A549 (cell line): ENCODE data around the gene MYL12A. TPM values are rescaled to one million over a fixed set of nuclear protein-coding genes. Genes with fewer than 3 reads are reported as not detected.
A peak's percentile ranks its signal among the peaks of the same experiment; 100 is the strongest.

ENCODE experiments used
- ATAC-seq, 2 experiments: fragments of 200-7000 bp in 1 of 2; fragments of >200 bp in 1 of 2; cut with Nextera tagmentation in 1 of 2; cut with Tn5 transposase in 1 of 2; 3 replicates each; pipeline versions ENCODE4 v1.8.0 to v1.9.1; 2018 to 2020; ENCODE audit warnings: mild to moderate bottlenecking in 1 of 2, moderate library complexity in 1 of 2
- CTCF ChIA-PET: fragments of 300-600 bp; sonication (Branson Sonifier 250); formaldehyde crosslinking; extraction: SDS; loops from one replicate; lab custom pipeline; 2021; ENCODE audit warnings: antibody characterized with exemption, inconsistent platforms; lab: Yijun Ruan, JAX
- POLR2A ChIA-PET: fragments of 350-600 bp; formaldehyde crosslinking; extraction: SDS; loops from one replicate; lab custom pipeline; 2021; ENCODE audit warnings: antibody characterized with exemption, inconsistent platforms; lab: Yijun Ruan, JAX
- DNase-seq, 2 experiments: peaks; one replicate each; pipeline versions ENCODE4 v3.0.0 to v3.0.0-alpha.2; 2011 to 2016; ENCODE audit warnings: low read depth in 1 of 2, low spot score in 1 of 2
- FAIRE-seq: peaks from 2 replicates; lab custom pipeline; 2011; peaks lifted over from hg19 to GRCh38; lab: Jason Lieb, UNC
- H3K27ac ChIP-seq, 2 experiments: fragments of >200 bp; sonication (Bioruptor Twin); formaldehyde crosslinking; 3 replicates each; pipeline ENCODE4 v1.5.1; 2016 to 2017
- H3K4me1 ChIP-seq: fragments of >200 bp; sonication (Bioruptor Twin); formaldehyde crosslinking; 3 replicates; pipeline ENCODE4 v1.6.1; 2016
- H3K4me2 ChIP-seq: fragments of >200 bp; sonication (Bioruptor Twin); formaldehyde crosslinking; 3 replicates; pipeline ENCODE4 v1.6.1; 2016
- H3K4me3 ChIP-seq: fragments of >200 bp; sonication (Bioruptor Twin); formaldehyde crosslinking; 3 replicates; pipeline ENCODE4 v1.5.1; 2016
- H3K9me3 ChIP-seq: fragments of >200 bp; sonication (Bioruptor Twin); formaldehyde crosslinking; 3 replicates; pipeline ENCODE4 v1.6.1; 2016
- ATOH8 ChIP-seq: fragments of 250-450 bp; sonication (Bioruptor Pico); IDR thresholded peaks from 2 replicates; pipeline ENCODE4 v1.5.0; 2020; ENCODE audit warnings: low read depth, mild to moderate bottlenecking, moderate library complexity
- CBX8 ChIP-seq: fragments of 200-600 bp; sonication (generic); IDR thresholded peaks from 2 replicates; pipeline ENCODE4 v1.6.1; 2016
- CEBPB ChIP-seq, 2 experiments: fragments of >200 bp in 1 of 2; sonication (Bioruptor Twin) in 1 of 2; formaldehyde crosslinking in 1 of 2; IDR thresholded peaks; 2 replicates each; pipeline ENCODE4 v1.6.1; 2012 to 2016
- CHD4 ChIP-seq: fragments of 200-600 bp; sonication (generic); IDR thresholded peaks from 2 replicates; pipeline ENCODE4 v1.6.1; 2016; ENCODE audit warnings: antibody characterized with exemption, mild to moderate bottlenecking, borderline replicate concordance
- EHF ChIP-seq: fragments of 250-450 bp; sonication (Bioruptor Pico); IDR thresholded peaks from 2 replicates; pipeline ENCODE4 v1.5.0; 2020; ENCODE audit warnings: mild to moderate bottlenecking
- ELK1 ChIP-seq: fragments of 150-350 bp; IDR thresholded peaks from 2 replicates; pipeline ENCODE4 v1.6.1; 2014; ENCODE audit warnings: low read depth, mild to moderate bottlenecking, low read length
- EP300 ChIP-seq, 2 experiments: fragments of >200 bp; sonication (Bioruptor Twin); formaldehyde crosslinking; IDR thresholded peaks; 2 replicates in 1 of 2; 3 replicates in 1 of 2; pipeline ENCODE4 v1.6.1; 2016 to 2017
- ESRRA ChIP-seq: fragments of 150-350 bp; IDR thresholded peaks from 2 replicates; pipeline ENCODE4 v1.6.1; 2014; ENCODE audit warnings: mild to moderate bottlenecking, low read length, borderline replicate concordance
- FOSB ChIP-seq: fragments of 250-450 bp; sonication (Bioruptor Pico); IDR thresholded peaks from 2 replicates; pipeline ENCODE4 v1.5.0; 2020; ENCODE audit warnings: mild to moderate bottlenecking, moderate library complexity
- FOXS1 ChIP-seq: fragments of 250-450 bp; sonication (Bioruptor Pico); IDR thresholded peaks from 2 replicates; pipeline ENCODE4 v1.5.0; 2020; ENCODE audit warnings: mild to moderate bottlenecking, moderate library complexity
- KDM1A ChIP-seq: fragments of 200-600 bp; sonication (generic); IDR thresholded peaks from 2 replicates; pipeline ENCODE4 v1.6.1; 2016; ENCODE audit warnings: low read depth, mild to moderate bottlenecking
- MAFK ChIP-seq: fragments of 450-650 bp; IDR thresholded peaks from 2 replicates; pipeline ENCODE4 v1.6.1; 2014; ENCODE audit not compliant: partially characterized antibody
- MAX ChIP-seq: IDR thresholded peaks from 2 replicates; pipeline ENCODE4 v1.6.1; 2012
- MAZ ChIP-seq: fragments of 150-350 bp; IDR thresholded peaks from 2 replicates; pipeline ENCODE4 v1.6.1; 2014; ENCODE audit warnings: antibody characterized with exemption, low read depth, low read length, borderline replicate concordance
- MYC ChIP-seq: IDR thresholded peaks from 2 replicates; pipeline ENCODE4 v1.6.1; 2012; ENCODE audit warnings: mild to moderate bottlenecking, inconsistent platforms, low read length, improper control_type of control experiment, borderline replicate concordance
- NPAS2 ChIP-seq: fragments of 250-450 bp; sonication (Bioruptor Pico); IDR thresholded peaks from 2 replicates; pipeline ENCODE4 v1.8.0; 2022; ENCODE audit warnings: mild to moderate bottlenecking, moderate library complexity, borderline replicate concordance
- NR3C1 ChIP-seq: fragments of >200 bp; sonication (Bioruptor Twin); formaldehyde crosslinking; IDR thresholded peaks from 3 replicates; pipeline ENCODE4 v1.6.1; 2017
- PHF8 ChIP-seq: fragments of 200-600 bp; sonication (generic); IDR thresholded peaks from 2 replicates; pipeline ENCODE4 v1.6.1; 2016; ENCODE audit warnings: low read depth, mild to moderate bottlenecking, antibody characterized with exemption, moderate library complexity, borderline replicate concordance
- POLR2A ChIP-seq: IDR thresholded peaks from 2 replicates; pipeline ENCODE4 v1.6.1; 2012; ENCODE audit warnings: mild to moderate bottlenecking, low read length
- POLR2AphosphoS2 ChIP-seq: conservative IDR thresholded peaks from 2 replicates; pipeline ENCODE4 v1.6.1; 2012; ENCODE audit warnings: low read length, improper control_type of control experiment, inconsistent platforms
- RCOR1 ChIP-seq: fragments of 150-350 bp; IDR thresholded peaks from 2 replicates; pipeline ENCODE4 v1.6.1; 2014; ENCODE audit warnings: antibody characterized with exemption, low read length, low read depth
- REST ChIP-seq: fragments of 200-600 bp; sonication (generic); IDR thresholded peaks from 2 replicates; pipeline ENCODE4 v1.6.1; 2016; ENCODE audit warnings: antibody characterized with exemption, mild to moderate bottlenecking, moderate library complexity
- RFX5 ChIP-seq: fragments of 450-650 bp; IDR thresholded peaks from 2 replicates; pipeline ENCODE4 v1.7.1; 2014; ENCODE audit warnings: antibody characterized with exemption, mild to moderate bottlenecking, moderate library complexity
- RNF2 ChIP-seq: fragments of 200-600 bp; sonication (generic); IDR thresholded peaks from 2 replicates; pipeline ENCODE4 v1.6.1; 2016; ENCODE audit warnings: low read depth, mild to moderate bottlenecking, antibody characterized with exemption, moderate library complexity, borderline replicate concordance
- SMC3 ChIP-seq: fragments of >200 bp; sonication (Bioruptor Twin); formaldehyde crosslinking; IDR thresholded peaks from 3 replicates; pipeline ENCODE4 v1.6.1; 2018; ENCODE audit warnings: inconsistent platforms
- TFCP2L1 ChIP-seq: fragments of 250-450 bp; sonication (Bioruptor Pico); IDR thresholded peaks from 2 replicates; pipeline ENCODE4 v1.5.0; 2021; ENCODE audit warnings: mild to moderate bottlenecking
- ZC3H11A ChIP-seq: fragments of 450-650 bp; IDR thresholded peaks from 2 replicates; pipeline ENCODE4 v1.6.1; 2014; ENCODE audit warnings: antibody characterized with exemption, mild to moderate bottlenecking
- ZFP36 ChIP-seq: fragments of 450-650 bp; IDR thresholded peaks from 2 replicates; pipeline ENCODE4 v1.6.1; 2014; ENCODE audit warnings: borderline replicate concordance; ENCODE audit not compliant: partially characterized antibody
- ZNF302 ChIP-seq: fragments of 250-450 bp; sonication (Bioruptor Pico); IDR thresholded peaks from 2 replicates; pipeline ENCODE4 v1.9.0; 2021; ENCODE audit warnings: inconsistent platforms, mild to moderate bottlenecking, moderate library complexity
- WGBS: methylation state at CpG from one replicate; pipeline ENCODE4 v1.1.6; 2017; ENCODE audit errors: missing lambda C conversion rate; 5-methylcytosine and 5-hydroxymethylcytosine counted together
- polyA plus RNA-seq, 4 experiments: library from polyadenylated mRNA; depleted of rRNA in 3 of 4; stranded (reverse); fragments of >200 nt; fragmentation: RNase III in 1 of 4; extraction: RNeasy Plus Mini Kit Qiagen cat#74134 plus additional on column Dnase treatment in 1 of 4; gene quantifications; 2 replicates in 3 of 4; 3 replicates in 1 of 4; pipeline ENCODE4 v1.2.3, GENCODE V29; 2011 to 2017

Gene MYL12A
- polyA plus RNA-seq, 2 of the 4 experiments (the other 2 are of a cell fraction) = 510 to 514 TPM

GRCh38 chr18:3199942-3200645, 47.5 kb upstream of the MYL12A start:
- no peak for ATAC-seq
- ChIA-PET CTCF (interaction anchor here (0.8 kb wide), 1 partner anchor 12 kb away, joined by 3 read pairs; no protein-coding TSS in a partner anchor), POLR2A (no interaction called here)
- TF ChIP-seq KDM1A = no peak
- TF ChIP-seq NPAS2 = no peak
- TF ChIP-seq FOXS1 (CRISPR knock-in tag) = no peak
- TF ChIP-seq REST = no peak
- TF ChIP-seq SMC3 = no peak
- no peak for TF ChIP-seq RNF2
- no peak for TF ChIP-seq POLR2A
- TF ChIP-seq EP300 (IDR thresholded peaks at IDR 0.05) = no peak
- no peak for TF ChIP-seq ZNF302 (CRISPR knock-in tag)
- TF ChIP-seq MAX = no peak
- no peak for TF ChIP-seq MYC
- no peak for TF ChIP-seq ELK1
- TF ChIP-seq MAFK = no peak
- no peak for TF ChIP-seq CEBPB (IDR thresholded peaks at IDR 0.05)
- no peak for TF ChIP-seq CHD4
- TF ChIP-seq POLR2AphosphoS2 = no peak
- TF ChIP-seq ZC3H11A = no peak
- TF ChIP-seq TFCP2L1 (CRISPR knock-in tag) = no peak
- no peak for TF ChIP-seq RCOR1
- no peak for TF ChIP-seq ESRRA
- no peak for DNase-seq
- WGBS = 56% methylated on average over 2 of the region's 2 CpGs
- peaks cover 9% of the 10 kb centered on the region; the same call in 2 of the 3 replicates for H3K4me1 ChIP-seq
- peak overlapping the region; percentile 30; the same call in 2 of the 3 replicates for H3K4me2 ChIP-seq
- H3K27ac ChIP-seq = no peak overlapping the region
- H3K9me3 ChIP-seq = peaks cover 11% of the 10 kb centered on the region; the same call in 2 of the 3 replicates
- FAIRE-seq = no peak
- no peak overlapping the region for H3K4me3 ChIP-seq

- no peak for ATAC-seq
- TF ChIP-seq NR3C1 (no peak), NPAS2 (no peak), REST (no peak), RFX5 (no peak), FOSB (no peak), MAZ (no peak), POLR2A (no peak), CBX8 (no peak), EHF (no peak), ATOH8 (CRISPR knock-in tag) (no peak), FOXS1 (CRISPR knock-in tag) (no peak), CHD4 (no peak), ZFP36 (no peak), PHF8 (no peak)
Measured at GRCh38 chr18:3205239-3205638, 42.4 kb upstream of the MYL12A start.

More at GRCh38 chr18:3205239-3205638, 42.4 kb upstream of the MYL12A start:
- DNase-seq (no peak), FAIRE-seq (no peak)
- Histone ChIP-seq H3K4me1 (peaks cover 27% of the 10 kb centered on the region), H3K27ac (no peak overlapping the region), H3K4me2 (no peak overlapping the region), H3K9me3 (peaks cover 11% of the 10 kb centered on the region; the same call in 2 of the 3 replicates), H3K4me3 (no peak overlapping the region)
- CTCF ChIA-PET = no interaction called here
- POLR2A ChIA-PET = no interaction called here
